Dedifferentiated amniotic fluid mesenchymal stem cell (primary cell): ENCODE data around the gene CHID1.

Experiments
- DNase-seq: peaks from one replicate; pipeline ENCODE4 v3.0.0-alpha.2; 2016; ENCODE audit errors: extremely low spot score

Gene CHID1

DNA sequence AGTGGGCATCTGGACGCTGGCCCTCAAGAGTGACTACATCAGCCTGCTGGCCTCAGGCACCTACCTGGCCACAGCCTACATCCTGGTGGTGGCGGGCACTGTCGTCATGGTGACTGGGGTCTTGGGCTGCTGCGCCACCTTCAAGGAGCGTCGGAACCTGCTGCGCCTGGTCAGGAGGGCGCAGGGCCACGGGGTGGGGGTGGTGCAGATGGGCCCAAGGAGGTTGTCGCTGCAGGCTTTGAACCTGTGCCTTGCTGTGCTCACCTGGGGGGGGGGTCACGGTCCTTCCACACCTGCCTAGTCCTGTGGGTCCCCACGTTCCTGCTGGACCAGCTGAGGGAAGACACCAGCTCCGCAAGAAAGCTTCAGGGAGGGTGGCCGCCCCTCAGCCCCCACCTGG, 74.3 kb downstream of the CHID1 start:
- DNase-seq: no peak

GRCh38 chr11:834371-835316, 76.0 kb downstream of the CHID1 start:
- DNase-seq: peak; percentile 82

DNA sequence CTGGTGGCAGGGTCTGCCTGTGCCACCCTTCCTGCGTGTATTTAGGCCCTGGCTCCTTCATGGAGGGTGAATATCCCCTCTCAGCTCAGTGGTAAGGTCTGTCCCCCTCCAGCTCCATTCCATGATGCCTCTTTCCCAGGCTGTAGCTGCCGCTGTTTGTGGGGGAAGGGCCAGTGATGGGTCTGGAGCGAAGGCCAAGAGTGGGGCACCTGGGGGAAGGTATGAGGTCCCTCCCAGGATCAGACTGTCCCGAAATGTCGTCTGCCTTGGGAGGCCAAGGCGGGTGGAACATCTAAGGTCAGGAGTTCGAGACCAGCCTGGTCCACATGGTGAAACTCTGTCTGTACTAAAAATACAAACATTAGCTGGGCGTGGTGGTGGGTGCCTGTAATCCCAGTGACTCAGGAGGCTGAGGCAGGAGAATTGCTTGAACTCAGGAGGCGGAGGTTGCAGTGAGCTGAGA, 76.7 kb downstream of the CHID1 start:
- DNase-seq: no peak

DNA sequence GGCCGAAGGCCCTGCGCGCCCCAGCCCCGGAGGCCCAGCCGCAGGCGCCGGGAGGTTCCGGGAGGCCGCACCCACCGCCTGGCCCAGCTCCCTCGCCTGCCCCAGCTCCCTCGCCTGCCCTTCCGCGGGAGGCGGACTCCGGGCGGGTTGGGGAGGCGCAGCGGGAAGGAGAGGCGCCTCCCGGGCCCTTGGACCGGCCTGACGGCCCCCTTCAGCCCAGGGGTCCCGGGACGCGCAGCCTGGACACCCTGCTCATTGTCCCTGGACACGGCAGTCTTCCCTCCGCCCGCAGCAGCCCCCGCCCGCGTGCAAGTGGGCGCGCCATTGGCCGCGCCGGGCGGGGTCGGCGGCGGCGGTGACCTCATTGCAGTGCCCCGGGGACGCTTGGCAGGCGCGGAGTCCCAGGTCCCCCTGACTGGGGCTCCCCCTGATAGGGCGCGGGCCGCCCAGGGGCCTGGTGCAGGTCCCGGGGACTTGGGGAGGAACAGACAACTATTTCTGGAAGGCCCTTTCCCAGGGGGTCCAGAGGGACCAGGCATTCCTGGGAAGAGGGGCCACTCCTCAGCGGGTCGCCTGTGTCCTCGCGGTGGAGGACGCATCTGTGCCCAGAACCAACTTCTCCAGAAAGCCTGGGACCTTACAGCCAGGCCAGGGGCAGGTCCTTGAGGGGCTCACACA, 77.4 kb downstream of the CHID1 start:
- DNase-seq: no peak

DNA sequence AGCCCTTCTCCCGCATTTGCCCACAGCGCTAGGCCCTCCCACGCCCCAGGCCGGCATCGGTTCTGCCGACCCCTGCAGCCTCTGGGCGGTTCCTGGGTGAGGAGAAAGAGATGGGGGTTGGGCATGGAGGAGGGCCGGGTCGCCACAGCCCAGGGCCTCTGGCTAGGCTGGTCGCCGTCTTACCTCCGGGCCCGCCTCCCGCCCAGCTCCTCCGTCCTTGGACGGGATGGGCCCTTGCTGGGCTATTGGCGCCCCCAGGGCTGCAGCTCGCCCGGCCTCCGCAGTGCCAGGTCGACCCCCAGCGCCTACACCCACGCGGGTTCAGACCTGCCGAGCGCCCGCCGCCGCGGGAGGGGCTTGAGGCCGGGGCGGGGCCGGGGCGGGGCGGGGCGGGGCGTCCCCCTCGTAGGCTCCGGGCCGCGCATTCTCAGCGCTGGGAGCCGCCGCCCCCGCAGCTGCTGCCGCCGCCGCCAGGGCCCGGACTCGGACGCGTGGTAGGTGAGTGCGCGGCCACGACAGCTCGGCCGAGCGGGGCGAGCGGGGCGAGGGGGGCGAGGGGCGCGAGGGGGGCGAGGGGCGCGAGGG, 78.0 kb downstream of the CHID1 start, which contains the start of gene CD151:
TSS of gene CD151 (plus strand) at position 424 of the 585 bp plus-strand sequence. CDS start 3,118 bp downstream, outside the sequence.
- DNase-seq: no peak

- no peak for DNase-seq
Observed at GRCh38 chr11:831961-832528, 78.6 kb downstream of the CHID1 start.

DNA sequence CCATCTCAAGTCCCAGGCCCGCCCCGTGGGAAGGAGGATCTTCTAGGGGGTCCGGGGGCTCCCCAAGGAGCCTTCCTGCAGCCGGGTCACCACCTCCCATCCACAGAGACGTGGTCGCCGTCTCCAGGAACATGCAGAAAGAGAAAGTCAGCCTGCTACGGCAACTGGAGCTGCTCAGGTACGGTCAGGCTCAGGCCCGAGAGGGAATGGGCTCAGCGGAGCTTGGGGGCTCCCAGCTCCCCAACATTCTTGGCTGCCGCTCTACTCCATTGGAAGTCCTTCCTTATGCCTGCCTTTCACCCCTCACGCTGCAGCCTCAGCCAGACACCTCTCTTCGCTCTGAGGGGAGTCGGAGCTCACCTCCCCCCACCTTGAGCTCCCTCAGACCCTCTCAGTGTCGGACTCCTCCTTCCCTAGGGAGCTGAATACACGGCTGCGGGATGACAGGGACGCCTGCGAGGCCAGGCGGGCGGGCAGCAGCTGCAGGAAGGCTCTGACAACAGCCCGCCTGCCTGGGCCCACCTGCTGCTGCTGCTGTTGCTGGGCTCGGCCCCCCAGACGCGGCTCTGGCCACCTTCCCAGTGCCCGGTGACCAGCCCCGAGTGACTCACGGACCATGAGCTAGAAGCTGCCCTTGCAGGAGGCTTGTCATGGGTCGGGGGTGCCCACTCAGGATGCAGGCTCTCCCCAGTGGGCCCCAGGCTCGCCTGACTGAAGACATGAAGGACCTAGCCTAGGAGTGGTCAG, 79.3 kb downstream of the CHID1 start:
- DNase-seq: no peak

- no peak for DNase-seq
Observed at GRCh38 chr11:830295-831117, 80.1 kb downstream of the CHID1 start.

DNA sequence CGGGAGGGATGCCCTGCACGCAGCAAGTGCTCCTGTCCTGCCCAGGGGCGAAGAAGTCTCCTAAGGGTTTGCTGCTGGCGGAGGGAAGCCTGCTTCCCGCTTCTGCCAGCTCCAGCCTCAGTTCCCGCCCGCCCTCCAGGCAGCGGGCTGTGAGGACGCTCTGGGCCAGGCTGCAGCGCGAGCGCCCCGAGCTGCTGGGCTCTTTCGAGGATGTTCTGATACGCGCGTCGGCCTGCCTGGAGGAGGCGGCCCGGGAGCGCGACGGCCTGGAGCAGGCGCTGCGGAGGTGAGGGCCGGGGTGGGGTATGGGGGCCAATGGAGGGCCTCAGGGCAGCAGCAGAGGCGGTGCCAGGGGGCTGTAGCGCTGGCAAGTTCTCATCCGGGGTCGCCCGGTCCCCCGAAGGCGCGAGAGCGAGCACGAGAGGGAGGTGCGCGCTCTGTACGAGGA, 80.7 kb downstream of the CHID1 start:
- DNase-seq: no peak

GRCh38 chr11:829176-829846, 81.3 kb downstream of the CHID1 start:
- DNase-seq: no peak

DNA sequence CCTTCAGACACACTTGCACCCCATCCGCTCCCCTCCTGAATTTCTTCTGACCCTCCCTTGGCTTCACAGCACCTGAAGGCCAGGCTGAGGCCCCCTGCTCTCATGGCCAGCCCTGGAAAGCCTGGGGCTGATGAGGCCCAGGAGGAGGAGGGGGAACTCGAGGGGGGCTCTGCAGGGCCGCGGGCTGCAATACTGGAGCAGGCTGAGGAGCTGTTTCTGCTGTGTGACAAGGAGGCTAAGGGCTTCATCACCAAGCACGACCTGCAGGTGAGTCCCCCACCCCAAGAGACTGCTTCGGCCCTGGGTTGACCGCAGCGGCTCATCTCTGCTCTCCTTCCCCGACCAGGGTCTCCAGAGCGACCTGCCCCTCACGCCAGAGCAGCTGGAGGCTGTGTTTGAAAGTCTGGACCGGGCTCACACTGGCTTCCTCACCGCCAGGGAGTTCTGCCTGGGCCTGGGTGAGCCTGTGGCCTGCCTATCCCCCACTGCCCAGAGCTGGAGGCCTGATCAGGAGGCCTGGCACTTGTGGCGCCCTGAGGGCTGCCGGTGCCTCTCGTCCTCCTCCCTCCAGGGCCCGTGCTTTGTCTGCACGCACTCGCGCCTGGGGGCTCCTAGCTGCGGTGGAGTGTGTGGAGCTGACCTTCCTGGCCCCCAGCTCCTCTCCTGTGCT, 82.0 kb downstream of the CHID1 start:
- DNase-seq: no peak

GRCh38 chr11:827897-828192, 82.8 kb downstream of the CHID1 start, which contains the start of gene CRACR2B:
CRACR2B (plus strand) TSS chr11:827919; CDS start chr11:828608, 689 bp downstream.
- DNase-seq: no peak

- no peak for DNase-seq
Observed at GRCh38 chr11:827146-827896, 83.3 kb downstream of the CHID1 start.

DNA sequence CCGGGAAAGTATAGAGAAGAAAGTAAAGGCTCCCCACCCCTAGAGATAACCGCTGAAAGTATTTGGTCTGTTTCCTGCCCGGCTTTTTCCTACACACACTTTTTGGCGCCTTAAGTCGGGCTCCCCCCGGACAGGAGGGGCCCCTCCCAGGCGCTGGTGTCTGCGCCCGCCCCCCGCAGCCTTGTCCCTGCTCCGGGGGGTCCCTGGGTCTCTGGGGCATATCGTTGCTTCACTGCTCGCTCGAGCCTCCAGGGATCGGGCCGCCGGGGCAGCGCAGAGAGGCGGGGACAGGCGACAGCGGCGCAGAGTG, 83.8 kb downstream of the CHID1 start:
- DNase-seq: no peak

GRCh38 chr11:826227-826621, 84.4 kb downstream of the CHID1 start:
- no peak for DNase-seq

DNA sequence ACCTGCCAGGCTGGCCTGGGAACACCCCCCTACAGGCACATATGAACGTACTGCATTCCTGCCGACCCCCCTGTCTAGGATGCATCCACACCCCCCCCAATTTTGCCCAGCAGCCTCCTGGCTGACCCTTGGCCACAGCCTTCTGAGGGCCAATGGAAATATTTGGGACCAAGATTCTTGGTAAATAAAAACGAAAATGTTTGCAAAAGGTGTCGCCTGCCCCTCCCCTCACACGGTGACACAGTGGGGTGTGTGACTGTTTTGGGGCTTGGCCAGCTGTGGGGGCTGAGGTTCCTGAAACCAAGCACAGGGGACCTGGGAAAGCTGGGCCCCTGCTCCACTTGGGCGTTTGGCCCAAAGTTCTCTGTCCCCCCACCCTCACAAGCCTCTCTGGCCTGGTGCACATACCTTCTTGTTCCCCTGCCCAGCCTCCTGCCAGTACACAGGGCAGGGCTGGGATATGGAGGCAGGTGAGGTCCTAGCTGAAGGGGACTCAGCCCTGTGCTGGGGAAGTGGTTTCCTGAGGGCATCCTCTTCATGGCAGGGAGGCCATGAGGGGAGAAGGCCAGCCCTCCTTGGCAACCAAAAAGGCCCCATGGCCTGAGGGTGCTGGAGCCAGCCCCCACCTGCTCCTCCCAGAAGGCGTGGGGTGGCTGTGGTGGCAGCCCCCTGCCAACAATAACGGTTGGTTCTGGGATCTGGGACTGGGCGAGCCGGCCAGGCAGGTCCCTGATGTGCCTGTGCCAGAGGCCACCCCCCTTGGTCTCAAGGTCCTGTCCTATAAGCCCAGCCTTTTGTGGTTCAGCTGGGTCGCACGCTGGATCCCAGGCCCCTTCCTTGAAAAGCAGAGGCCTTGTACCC, 85.0 kb downstream of the CHID1 start:
- no peak for DNase-seq

- DNase-seq: no peak
Observed at GRCh38 chr11:824942-825341, 85.7 kb downstream of the CHID1 start.
